DOHH2 (cell line): ENCODE data around the gene APIP.

Experiments
- H3F3A ChIP-seq: fragments of 200-600 bp; sonication (generic), shearing (Covaris generic); 2 replicates; pipeline ENCODE4 v1.6.0; 2016; ENCODE audit warnings: antibody characterized with exemption, mild to moderate bottlenecking; ENCODE audit not compliant: control insufficient read depth, insufficient read depth
- H3K27ac ChIP-seq: fragments of 200-600 bp; sonication (generic); 2 replicates; pipeline ENCODE4 v1.5.1; 2014; ENCODE audit warnings: low read depth, mild to moderate bottlenecking, low read length, moderate library complexity
- H3K27me3 ChIP-seq: fragments of 200-600 bp; sonication (generic); 2 replicates; pipeline ENCODE4 v1.6.1; 2014; ENCODE audit warnings: mild to moderate bottlenecking, low read length, mixed read lengths; ENCODE audit not compliant: control insufficient read depth
- H3K36me3 ChIP-seq: fragments of 200-600 bp; sonication (generic); 2 replicates; pipeline ENCODE4 v1.6.1; 2014; ENCODE audit warnings: mild to moderate bottlenecking, low read length, moderate library complexity, mixed read lengths; ENCODE audit not compliant: control insufficient read depth
- H3K4me1 ChIP-seq: fragments of 200-600 bp; sonication (generic); 2 replicates; pipeline ENCODE4 v1.6.1; 2014; ENCODE audit warnings: mild to moderate bottlenecking, low read length, mixed read lengths; ENCODE audit not compliant: control insufficient read depth
- H3K4me2 ChIP-seq: fragments of 200-600 bp; sonication (generic); 2 replicates; pipeline ENCODE4 v1.6.0; 2014; ENCODE audit warnings: mild to moderate bottlenecking, low read length, moderate library complexity
- H3K4me3 ChIP-seq: fragments of 200-600 bp; sonication (generic); 2 replicates; pipeline ENCODE4 v1.5.1; 2014; ENCODE audit warnings: mild to moderate bottlenecking, low read length, mixed read lengths
- H3K79me2 ChIP-seq: fragments of 200-600 bp; sonication (generic); 2 replicates; pipeline ENCODE4 v1.6.1; 2014; ENCODE audit warnings: mild to moderate bottlenecking, low read length, mixed read lengths; ENCODE audit not compliant: control insufficient read depth
- H3K9me2 ChIP-seq: fragments of 200-600 bp; sonication (generic); replicated peaks from 2 replicates; pipeline ENCODE4 v1.6.1; 2014; ENCODE audit warnings: mild to moderate bottlenecking, low read length, mixed read lengths; ENCODE audit not compliant: control insufficient read depth
- H3K9me3 ChIP-seq: fragments of 200-600 bp; sonication (generic); 2 replicates; pipeline ENCODE4 v1.6.1; 2014; ENCODE audit warnings: antibody characterized with exemption, low read length, mixed read lengths; ENCODE audit not compliant: control insufficient read depth, insufficient read depth
- H4K20me1 ChIP-seq: fragments of 200-600 bp; sonication (generic); 2 replicates; pipeline ENCODE4 v1.6.0; 2014; ENCODE audit warnings: low read depth, mild to moderate bottlenecking, antibody characterized with exemption, low read length, moderate library complexity; ENCODE audit not compliant: control insufficient read depth, insufficient read depth
- EZH2phosphoT487 ChIP-seq: fragments of 200-600 bp; sonication (generic); IDR thresholded peaks from 2 replicates; pipeline ENCODE4 v1.6.1; 2017; ENCODE audit warnings: borderline replicate concordance, mild to moderate bottlenecking, antibody characterized with exemption, low read length, moderate library complexity, mixed read lengths
- TF ChIP-seq, protein P1 (sequence below): fragments of 200-600 bp; sonication (generic); IDR thresholded peaks from one replicate; pipeline ENCODE4 v1.5.1; 2014; ENCODE audit warnings: antibody characterized with exemption, mild to moderate bottlenecking, low read depth, low read length; ENCODE audit not compliant: poor library complexity, severe bottlenecking

APIP gene

DNA sequence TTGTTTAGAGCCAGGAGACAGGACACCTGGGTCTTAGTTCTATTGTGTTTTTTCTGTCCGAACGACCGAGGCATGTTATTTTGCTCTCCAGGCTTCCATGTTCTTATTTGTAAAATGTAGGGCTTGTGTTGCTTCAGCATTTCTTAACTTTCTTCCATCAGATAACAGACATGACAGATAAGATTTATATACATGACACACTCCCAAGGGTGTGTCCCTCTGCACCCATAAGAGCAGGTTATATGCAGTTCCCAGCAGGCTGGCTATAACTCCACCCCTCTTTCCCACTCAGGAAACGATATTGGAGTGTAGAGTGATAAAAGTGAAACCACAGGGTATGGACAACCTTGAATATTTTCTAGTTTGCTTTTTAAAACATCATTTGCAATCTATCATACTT lies 65.8 kb downstream of the APIP start:
- Histone ChIP-seq H3K9me2 (no peaks in the 10 kb centered on the region), H3K9me3 (no peaks in the 10 kb centered on the region), H4K20me1 (no peaks in the 10 kb centered on the region), H3K4me1 (no peaks in the 10 kb centered on the region), H3K4me2 (no peak overlapping the region), H3K4me3 (no peak overlapping the region), H3K27me3 (no peaks in the 10 kb centered on the region), H3F3A (no peaks in the 10 kb centered on the region), H3K79me2 (no peaks in the 10 kb centered on the region), H3K36me3 (no peaks in the 10 kb centered on the region), H3K27ac (no peak overlapping the region)
- TF ChIP-seq, protein P1, sequence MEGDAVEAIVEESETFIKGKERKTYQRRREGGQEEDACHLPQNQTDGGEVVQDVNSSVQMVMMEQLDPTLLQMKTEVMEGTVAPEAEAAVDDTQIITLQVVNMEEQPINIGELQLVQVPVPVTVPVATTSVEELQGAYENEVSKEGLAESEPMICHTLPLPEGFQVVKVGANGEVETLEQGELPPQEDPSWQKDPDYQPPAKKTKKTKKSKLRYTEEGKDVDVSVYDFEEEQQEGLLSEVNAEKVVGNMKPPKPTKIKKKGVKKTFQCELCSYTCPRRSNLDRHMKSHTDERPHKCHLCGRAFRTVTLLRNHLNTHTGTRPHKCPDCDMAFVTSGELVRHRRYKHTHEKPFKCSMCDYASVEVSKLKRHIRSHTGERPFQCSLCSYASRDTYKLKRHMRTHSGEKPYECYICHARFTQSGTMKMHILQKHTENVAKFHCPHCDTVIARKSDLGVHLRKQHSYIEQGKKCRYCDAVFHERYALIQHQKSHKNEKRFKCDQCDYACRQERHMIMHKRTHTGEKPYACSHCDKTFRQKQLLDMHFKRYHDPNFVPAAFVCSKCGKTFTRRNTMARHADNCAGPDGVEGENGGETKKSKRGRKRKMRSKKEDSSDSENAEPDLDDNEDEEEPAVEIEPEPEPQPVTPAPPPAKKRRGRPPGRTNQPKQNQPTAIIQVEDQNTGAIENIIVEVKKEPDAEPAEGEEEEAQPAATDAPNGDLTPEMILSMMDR, result no peak
- TF ChIP-seq EZH2phosphoT487, result no peak

- H3K9me3 ChIP-seq, result no peaks in the 10 kb centered on the region
- TF ChIP-seq, protein P1, result no peak
- no peak for TF ChIP-seq EZH2phosphoT487
- no peaks in the 10 kb centered on the region for H3F3A ChIP-seq
- H3K27ac ChIP-seq, result no peak overlapping the region
- no peak overlapping the region for H3K4me3 ChIP-seq
- no peaks in the 10 kb centered on the region for H3K36me3 ChIP-seq
- no peaks in the 10 kb centered on the region; the same call in 1 of the 2 replicates for H3K9me2 ChIP-seq
- H3K4me1 ChIP-seq, result no peaks in the 10 kb centered on the region
- H4K20me1 ChIP-seq, result no peaks in the 10 kb centered on the region
- no peak overlapping the region for H3K4me2 ChIP-seq
- no peaks in the 10 kb centered on the region for H3K27me3 ChIP-seq
- H3K79me2 ChIP-seq, result no peaks in the 10 kb centered on the region
Observed at GRCh38 chr11:34846467-34846866, 69.7 kb downstream of the APIP start.

GRCh38 chr11:34844463-34845112 lies 71.6 kb downstream of the APIP start:
- Histone ChIP-seq H4K20me1 (no peaks in the 10 kb centered on the region), H3K4me2 (no peak overlapping the region), H3K9me2 (no peaks in the 10 kb centered on the region; the same call in 1 of the 2 replicates), H3K36me3 (no peaks in the 10 kb centered on the region), H3F3A (no peaks in the 10 kb centered on the region), H3K4me3 (no peak overlapping the region), H3K27ac (no peak overlapping the region), H3K27me3 (no peaks in the 10 kb centered on the region), H3K79me2 (no peaks in the 10 kb centered on the region), H3K4me1 (no peaks in the 10 kb centered on the region), H3K9me3 (no peaks in the 10 kb centered on the region)
- TF ChIP-seq, protein P1, result no peak
- no peak for TF ChIP-seq EZH2phosphoT487
